Upper lobe of left lung (tissue), 6 donors: ENCODE results near the gene TSPAN5. TPM values are rescaled to one million over a fixed set of nuclear protein-coding genes. Genes with fewer than 3 reads are reported as not detected.
A peak's percentile ranks its signal among the peaks of the same experiment; 100 is the strongest.

Source experiments
- ATAC-seq, 2 donors: fragments of 200-7000 bp; cut with Tn5 transposase; one replicate each; pipeline ENCODE4 v1.9.1; 2022; ENCODE audit warnings: mild to moderate bottlenecking in 2 of 2, moderate library complexity in 2 of 2; ENCODE audit not compliant: low FRiP score in 2 of 2
- DNase-seq, 2 donors: peaks; one replicate each; pipeline ENCODE4 v3.0.0-alpha.2; 2019 to 2020
- H3K27ac ChIP-seq, 4 donors: fragments of 200-600 bp; sonication (generic); one replicate each; pipeline ENCODE4 v1.5.1; 2016 to 2019
- H3K27me3 ChIP-seq, 4 donors: fragments of 200-600 bp; sonication (generic); one replicate each; pipeline ENCODE4 v1.5.1; 2017 to 2019
- H3K36me3 ChIP-seq, 4 donors: fragments of 200-600 bp; sonication (generic); one replicate each; pipeline ENCODE4 v1.5.1; 2016 to 2019
- H3K4me1 ChIP-seq, 4 donors: fragments of 200-600 bp; sonication (generic); one replicate each; pipeline ENCODE4 v1.5.1; 2018 to 2019
- H3K4me3 ChIP-seq, 4 donors: fragments of 200-600 bp; sonication (generic); one replicate each; pipeline ENCODE4 v1.5.1; 2017 to 2019; ENCODE audit warnings: mild to moderate bottlenecking in 2 of 4, moderate library complexity in 1 of 4
- H3K9me3 ChIP-seq, 4 donors: fragments of 200-600 bp; sonication (generic); one replicate each; pipeline ENCODE4 v1.5.1; 2018 to 2019
- CTCF ChIP-seq, 6 experiments: fragments of 450-650 bp in 4 of 6; fragments of 200-600 bp in 2 of 6; sonication (generic) in 2 of 6; IDR thresholded peaks; one replicate each; pipeline ENCODE4 v1.5.1; 2016 to 2019; ENCODE audit warnings: antibody characterized with exemption in 6 of 6
- EP300 ChIP-seq, 4 donors: sonication (generic); formaldehyde crosslinking; IDR thresholded peaks; one replicate each; pipeline ENCODE4 v1.5.1; 2017; ENCODE audit warnings: antibody characterized with exemption in 4 of 4, control low read depth in 2 of 4
- POLR2A ChIP-seq, 4 donors: fragments of 450-650 bp; IDR thresholded peaks; one replicate each; pipeline ENCODE4 v1.5.1; 2016 to 2017; ENCODE audit warnings: antibody characterized with exemption in 4 of 4, mild to moderate bottlenecking in 2 of 4
- POLR2AphosphoS5 ChIP-seq, 2 donors: sonication (generic); formaldehyde crosslinking; IDR thresholded peaks; one replicate each; pipeline ENCODE4 v1.5.1; 2017; ENCODE audit warnings: antibody characterized with exemption in 2 of 2
- WGBS, 2 donors: methylation state at CpG; one replicate each; pipeline ENCODE4 v1.1.5; 2017 to 2018; 5-methylcytosine and 5-hydroxymethylcytosine counted together
- total RNA-seq, 6 donors: library from RNA; depleted of rRNA in 4 of 6; stranded (reverse); fragments of >200 nt in 4 of 6; gene quantifications; one replicate each; pipeline versions ENCODE4 v1.1.0 to v1.2.1, GENCODE V29; 2016 to 2021
- donor health status: DM: no; HTN: no; CAD: no; lungs with moderate emphysema.
- donor health status: DM: no; HTN: yes; CAD: no; lungs with severe emphysema.

TSPAN5 gene
- total RNA-seq, 6 donors from 2014 or later: 3.1 to 12.5 (median 7.2) TPM

- Histone ChIP-seq H3K4me3 (no peak overlapping the region), H3K36me3 (no peaks in the 10 kb centered on the region), H3K9me3 (no peaks in the 10 kb centered on the region), H3K27me3 (no peaks in the 10 kb centered on the region), H3K4me1 (peaks cover 0 to 7% (median 1%) of the 10 kb centered on the region in 4 donors), H3K27ac (no peak overlapping the region)
- 90 to 91% methylated on average over 2 of the region's 2 CpGs for WGBS, 2 donors
- ATAC-seq (no peak), DNase-seq (no peak)
- TF ChIP-seq EP300 (IDR thresholded peaks at IDR 0.05) (no peak), POLR2A (IDR thresholded peaks at IDR 0.05) (no peak), POLR2AphosphoS5 (IDR thresholded peaks at IDR 0.05) (no peak), CTCF (IDR thresholded peaks at IDR 0.05) (no peak)
Observed at GRCh38 chr4:98624144-98624543, 34.3 kb downstream of the TSPAN5 start.

- H3K36me3 ChIP-seq: no peaks in the 10 kb centered on the region
- no peaks in the 10 kb centered on the region for H3K27me3 ChIP-seq
- ATAC-seq (no peak), DNase-seq (no peak)
- WGBS, 2 donors: 41 to 47% methylated on average over 3 of the region's 3 CpGs
- H3K27ac ChIP-seq: no peak overlapping the region
- H3K9me3 ChIP-seq: no peaks in the 10 kb centered on the region
- TF ChIP-seq POLR2A (IDR thresholded peaks at IDR 0.05) (no peak), CTCF (IDR thresholded peaks at IDR 0.05) (no peak), EP300 (IDR thresholded peaks at IDR 0.05) (no peak), POLR2AphosphoS5 (IDR thresholded peaks at IDR 0.05) (no peak)
- H3K4me3 ChIP-seq: no peak overlapping the region
- H3K4me1 ChIP-seq: peaks cover 0 to 7% (median 1%) of the 10 kb centered on the region in 4 donors
Observed at GRCh38 chr4:98623126-98623802, 35.1 kb downstream of the TSPAN5 start.

- WGBS, 2 donors: 86 to 88% methylated on average over 9 of the region's 9 CpGs
- DNase-seq (no peak), ATAC-seq (peak in 1 of 2 donors; percentile 31)
- Histone ChIP-seq H3K4me1 (peaks cover 0 to 4% (median 0%) of the 10 kb centered on the region in 4 donors), H3K27ac (no peak overlapping the region), H3K4me3 (no peak overlapping the region), H3K9me3 (no peaks in the 10 kb centered on the region), H3K27me3 (no peaks in the 10 kb centered on the region), H3K36me3 (no peaks in the 10 kb centered on the region)
- TF ChIP-seq POLR2AphosphoS5 (IDR thresholded peaks at IDR 0.05) (no peak), EP300 (IDR thresholded peaks at IDR 0.05) (no peak), POLR2A (IDR thresholded peaks at IDR 0.05) (no peak)
Observed at GRCh38 chr4:98620087-98620784, 38.2 kb downstream of the TSPAN5 start.

GRCh38 chr4:98619180-98619579 lies 39.2 kb downstream of the TSPAN5 start:
- 78 to 82% methylated on average over 2 of the region's 2 CpGs for WGBS, 2 donors
- Histone ChIP-seq H3K36me3 (no peaks in the 10 kb centered on the region), H3K4me1 (peaks cover 0 to 4% (median 0%) of the 10 kb centered on the region in 4 donors), H3K27ac (no peak overlapping the region), H3K9me3 (no peaks in the 10 kb centered on the region), H3K4me3 (no peak overlapping the region), H3K27me3 (no peaks in the 10 kb centered on the region)
- TF ChIP-seq CTCF (IDR thresholded peaks at IDR 0.05): no peak
- no peak for TF ChIP-seq EP300 (IDR thresholded peaks at IDR 0.05)
- TF ChIP-seq POLR2A (IDR thresholded peaks at IDR 0.05): no peak
- TF ChIP-seq POLR2AphosphoS5 (IDR thresholded peaks at IDR 0.05): no peak
- DNase-seq (no peak), ATAC-seq (no peak)

GRCh38 chr4:98618680-98619079 lies 39.7 kb downstream of the TSPAN5 start:
- ATAC-seq (no peak), DNase-seq (no peak)
- Histone ChIP-seq H3K36me3 (no peaks in the 10 kb centered on the region), H3K27ac (no peak overlapping the region), H3K27me3 (no peaks in the 10 kb centered on the region), H3K9me3 (no peaks in the 10 kb centered on the region), H3K4me1 (peaks cover 0 to 4% (median 0%) of the 10 kb centered on the region in 4 donors), H3K4me3 (no peak overlapping the region)
- TF ChIP-seq EP300 (IDR thresholded peaks at IDR 0.05) (no peak), CTCF (IDR thresholded peaks at IDR 0.05) (no peak), POLR2A (IDR thresholded peaks at IDR 0.05) (no peak), POLR2AphosphoS5 (IDR thresholded peaks at IDR 0.05) (no peak)
- 96 to 100% methylated on average over 3 of the region's 3 CpGs for WGBS, 2 donors
